Trophoblast cell (in vitro differentiated cells and primary cell): ENCODE measurements around the gene MCAT.

ENCODE experiments used
- DNase-seq, 2 donors: peaks; one replicate each; pipeline ENCODE4 v3.0.0-alpha.2; 2016
- H2AFZ ChIP-seq: 2 replicates; pipeline ENCODE4 v1.6.1; 2013; ENCODE audit warnings: low read length, moderate library complexity, mild to moderate bottlenecking; ENCODE audit not compliant: insufficient read depth, poor library complexity
- H2AK5ac ChIP-seq: 2 replicates; pipeline ENCODE4 v1.6.1; 2013; ENCODE audit warnings: mild to moderate bottlenecking, low read length
- H2BK120ac ChIP-seq: 2 replicates; pipeline ENCODE4 v1.6.1; 2013; ENCODE audit warnings: low read length, mild to moderate bottlenecking, moderate library complexity; ENCODE audit not compliant: insufficient read depth, poor library complexity
- H2BK12ac ChIP-seq: 2 replicates; pipeline ENCODE4 v1.6.1; 2013; ENCODE audit warnings: mild to moderate bottlenecking, low read length, moderate library complexity
- H2BK5ac ChIP-seq: 2 replicates; pipeline ENCODE4 v1.6.1; 2013; ENCODE audit warnings: low read length, low read depth, moderate library complexity, mild to moderate bottlenecking; ENCODE audit not compliant: poor library complexity
- H3K14ac ChIP-seq: 2 replicates; pipeline ENCODE4 v1.6.1; 2013; ENCODE audit warnings: mild to moderate bottlenecking, low read length
- H3K18ac ChIP-seq: 2 replicates; pipeline ENCODE4 v1.6.1; 2013; ENCODE audit warnings: mild to moderate bottlenecking, low read length
- H3K23ac ChIP-seq: 2 replicates; pipeline ENCODE4 v1.6.1; 2013; ENCODE audit warnings: low read length
- H3K27ac ChIP-seq: 2 replicates; pipeline ENCODE4 v1.5.1; 2013; ENCODE audit warnings: low read depth, mild to moderate bottlenecking, inconsistent platforms, low read length, moderate library complexity
- H3K27me3 ChIP-seq: 2 replicates; pipeline ENCODE4 v1.6.1; 2013; ENCODE audit warnings: inconsistent platforms, mild to moderate bottlenecking, low read length, moderate library complexity; ENCODE audit not compliant: insufficient read depth
- H3K36me3 ChIP-seq, 2 experiments: 1 replicate in 1 of 2; 2 replicates in 1 of 2; pipeline ENCODE4 v1.6.1; 2013; ENCODE audit warnings: low read length in 2 of 2, mild to moderate bottlenecking in 2 of 2, moderate library complexity in 1 of 2; ENCODE audit not compliant: insufficient read depth in 2 of 2, control insufficient read depth in 1 of 2
- H3K4ac ChIP-seq: 2 replicates; pipeline ENCODE4 v1.6.1; 2013; ENCODE audit warnings: low read depth, mild to moderate bottlenecking, low read length, moderate library complexity
- H3K4me1 ChIP-seq, 2 experiments: 1 replicate in 1 of 2; 2 replicates in 1 of 2; pipeline ENCODE4 v1.6.1; 2013; ENCODE audit warnings: low read length in 2 of 2, mild to moderate bottlenecking in 2 of 2, moderate library complexity in 1 of 2; ENCODE audit not compliant: insufficient read depth in 2 of 2, control insufficient read depth in 1 of 2
- H3K4me2 ChIP-seq: 2 replicates; pipeline ENCODE4 v1.6.1; 2013; ENCODE audit warnings: inconsistent platforms, mild to moderate bottlenecking, low read length, moderate library complexity
- H3K4me3 ChIP-seq: 2 replicates; pipeline ENCODE4 v1.5.1; 2013; ENCODE audit warnings: mild to moderate bottlenecking, low read depth, low read length, inconsistent platforms
- H3K79me1 ChIP-seq: one replicate; pipeline ENCODE4 v1.6.1; 2013; ENCODE audit warnings: low read length
- H3K79me2 ChIP-seq: 2 replicates; pipeline ENCODE4 v1.6.1; 2013; ENCODE audit warnings: low read length, mild to moderate bottlenecking; ENCODE audit not compliant: control insufficient read depth, insufficient read depth, poor library complexity
- H3K9ac ChIP-seq: 2 replicates; pipeline ENCODE4 v1.6.1; 2013; ENCODE audit warnings: mild to moderate bottlenecking, low read length
- H3K9me3 ChIP-seq: 2 replicates; pipeline ENCODE4 v1.6.1; 2013; ENCODE audit warnings: low read depth, mild to moderate bottlenecking, control low read depth, inconsistent platforms, low read length; ENCODE audit not compliant: insufficient read depth
- H4K12ac ChIP-seq: 2 replicates; pipeline ENCODE4 v1.6.1; 2013; ENCODE audit warnings: low read depth, mild to moderate bottlenecking, low read length, moderate library complexity
- H4K8ac ChIP-seq: 2 replicates; pipeline ENCODE4 v1.6.1; 2013; ENCODE audit warnings: low read depth, mild to moderate bottlenecking, low read length, moderate library complexity
- H4K91ac ChIP-seq: one replicate; pipeline ENCODE4 v1.6.1; 2013; ENCODE audit warnings: low read depth, mild to moderate bottlenecking, low read length, moderate library complexity
- WGBS: extraction: QIAGEN DNeasy Blood & Tissue Kit; methylation state at CpG from one replicate; pipeline ENCODE4 v1.1.7; 2013; ENCODE audit warnings: missing lambda C conversion rate; ENCODE audit not compliant: insufficient read length, insufficient coverage; ENCODE audit errors: extremely low coverage; 5-methylcytosine and 5-hydroxymethylcytosine counted together

The MCAT gene

DNA sequence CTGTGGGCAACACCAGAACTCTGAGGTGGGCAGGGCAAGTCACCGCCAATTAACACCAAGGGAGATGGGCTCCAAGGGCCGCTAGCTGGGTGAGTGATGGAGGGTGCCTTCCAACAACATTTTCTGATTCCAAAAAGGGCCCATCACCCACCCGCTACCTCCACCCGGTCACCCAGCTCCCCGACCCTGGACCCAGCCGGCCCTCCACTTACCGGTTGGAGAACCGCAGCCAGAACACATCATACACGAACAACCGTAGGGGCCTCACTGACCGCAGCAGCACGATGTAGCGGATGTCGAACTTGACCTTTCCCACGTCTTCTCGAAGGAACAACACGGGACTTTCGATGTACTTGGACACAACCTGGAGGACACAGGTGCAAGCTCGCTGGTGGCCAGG is 29.0 kb upstream of the MCAT start:
- no peaks in the 10 kb centered on the region for H3K79me2 ChIP-seq
- H3K23ac ChIP-seq, result no peak overlapping the region
- H2BK120ac ChIP-seq, result no peak overlapping the region
- no peak overlapping the region for H3K14ac ChIP-seq
- H2BK12ac ChIP-seq, result no peak overlapping the region
- H4K8ac ChIP-seq, result no peak overlapping the region
- H3K27ac ChIP-seq, result no peak overlapping the region
- no peak for DNase-seq
- no peak overlapping the region for H4K12ac ChIP-seq
- H4K91ac ChIP-seq, result no peak overlapping the region
- peaks cover 10 to 12% of the 10 kb centered on the region in 2 experiments for H3K4me1 ChIP-seq
- no peak overlapping the region for H2AFZ ChIP-seq
- peaks cover 4% of the 10 kb centered on the region for H3K79me1 ChIP-seq
- no peak overlapping the region for H3K4me2 ChIP-seq
- no peak overlapping the region for H3K4me3 ChIP-seq
- H3K27me3 ChIP-seq, result no peaks in the 10 kb centered on the region
- WGBS, result no CpG with 5 or more reads among the region's 19 CpGs
- no peaks in the 10 kb centered on the region for H3K9me3 ChIP-seq
- no peak overlapping the region for H3K18ac ChIP-seq
- peaks cover 51 to 58% of the 10 kb centered on the region in 2 experiments for H3K36me3 ChIP-seq
- no peak overlapping the region for H2BK5ac ChIP-seq
- no peak overlapping the region for H2AK5ac ChIP-seq
- no peak overlapping the region for H3K9ac ChIP-seq
- H3K4ac ChIP-seq, result no peak overlapping the region

GRCh38 chr22:43171607-43172006 is 28.4 kb upstream of the MCAT start:
- H3K18ac ChIP-seq, result no peak overlapping the region
- H3K36me3 ChIP-seq, result peaks cover 51 to 59% of the 10 kb centered on the region in 2 experiments
- H3K4me2 ChIP-seq, result no peak overlapping the region
- H4K8ac ChIP-seq, result no peak overlapping the region
- WGBS, result no CpG with 5 or more reads among the region's 12 CpGs
- H2BK120ac ChIP-seq, result no peak overlapping the region
- H2BK5ac ChIP-seq, result no peak overlapping the region
- H3K4me3 ChIP-seq, result no peak overlapping the region
- H3K23ac ChIP-seq, result no peak overlapping the region
- no peak overlapping the region for H2BK12ac ChIP-seq
- H2AK5ac ChIP-seq, result no peak overlapping the region
- H3K9me3 ChIP-seq, result no peaks in the 10 kb centered on the region
- no peak overlapping the region for H3K27ac ChIP-seq
- H3K4me1 ChIP-seq, result peaks cover 10 to 12% of the 10 kb centered on the region in 2 experiments
- no peak for DNase-seq
- H2AFZ ChIP-seq, result no peak overlapping the region
- no peak overlapping the region for H4K12ac ChIP-seq
- no peak overlapping the region for H3K9ac ChIP-seq
- peaks cover 4% of the 10 kb centered on the region for H3K79me1 ChIP-seq
- H3K4ac ChIP-seq, result no peak overlapping the region
- H4K91ac ChIP-seq, result no peak overlapping the region
- no peaks in the 10 kb centered on the region for H3K79me2 ChIP-seq
- H3K27me3 ChIP-seq, result no peaks in the 10 kb centered on the region
- H3K14ac ChIP-seq, result no peak overlapping the region

- H4K8ac ChIP-seq, result no peak overlapping the region
- no peak overlapping the region for H4K12ac ChIP-seq
- no peak overlapping the region for H2AK5ac ChIP-seq
- WGBS, result no CpG with 5 or more reads among the region's 14 CpGs
- DNase-seq, result no peak
- H3K27ac ChIP-seq, result no peak overlapping the region
- no peak overlapping the region for H3K4me3 ChIP-seq
- H2BK12ac ChIP-seq, result no peak overlapping the region
- no peak overlapping the region for H3K4ac ChIP-seq
- H3K27me3 ChIP-seq, result no peaks in the 10 kb centered on the region
- H3K18ac ChIP-seq, result no peak overlapping the region
- peaks cover 48 to 59% of the 10 kb centered on the region in 2 experiments for H3K36me3 ChIP-seq
- no peak overlapping the region for H4K91ac ChIP-seq
- H3K14ac ChIP-seq, result no peak overlapping the region
- H3K9me3 ChIP-seq, result no peaks in the 10 kb centered on the region
- H2AFZ ChIP-seq, result no peak overlapping the region
- no peak overlapping the region for H3K4me2 ChIP-seq
- H3K9ac ChIP-seq, result no peak overlapping the region
- H3K79me1 ChIP-seq, result peaks cover 4% of the 10 kb centered on the region
- H2BK5ac ChIP-seq, result no peak overlapping the region
- no peak overlapping the region for H2BK120ac ChIP-seq
- peaks cover 10 to 12% of the 10 kb centered on the region in 2 experiments for H3K4me1 ChIP-seq
- no peak overlapping the region for H3K23ac ChIP-seq
- H3K79me2 ChIP-seq, result no peaks in the 10 kb centered on the region
Measured at GRCh38 chr22:43171019-43171491, 27.9 kb upstream of the MCAT start.

DNA sequence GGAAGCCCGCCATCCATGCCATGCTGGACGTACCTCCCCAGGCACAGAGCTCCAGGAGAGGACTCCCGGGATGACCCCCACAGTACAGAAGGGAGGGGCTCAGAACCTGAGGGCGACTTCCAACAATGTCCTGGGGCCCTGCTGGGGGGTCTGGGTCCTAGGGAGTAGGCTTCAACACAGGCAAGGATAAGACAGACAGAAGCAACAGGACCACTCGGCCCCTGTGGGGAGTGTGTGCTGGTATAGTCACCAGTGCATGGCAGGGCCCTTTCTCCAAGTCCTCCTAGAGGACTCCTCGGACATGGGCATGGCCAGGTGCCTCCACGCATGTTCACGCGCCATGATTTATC is 26.9 kb upstream of the MCAT start:
- H3K79me2 ChIP-seq, result no peaks in the 10 kb centered on the region
- no peaks in the 10 kb centered on the region for H3K27me3 ChIP-seq
- no CpG with 5 or more reads among the region's 9 CpGs for WGBS
- H4K12ac ChIP-seq, result no peak overlapping the region
- no peak overlapping the region for H2BK120ac ChIP-seq
- H2BK5ac ChIP-seq, result no peak overlapping the region
- H4K91ac ChIP-seq, result no peak overlapping the region
- no peak overlapping the region for H3K9ac ChIP-seq
- H3K79me1 ChIP-seq, result peaks cover 4% of the 10 kb centered on the region
- no peak overlapping the region for H3K4ac ChIP-seq
- no peak overlapping the region for H3K23ac ChIP-seq
- H3K4me1 ChIP-seq, result peaks cover 10 to 12% of the 10 kb centered on the region in 2 experiments
- H3K27ac ChIP-seq, result no peak overlapping the region
- no peak overlapping the region for H3K4me3 ChIP-seq
- peaks cover 44 to 55% of the 10 kb centered on the region in 2 experiments for H3K36me3 ChIP-seq
- no peak for DNase-seq
- no peak overlapping the region for H2AFZ ChIP-seq
- H2BK12ac ChIP-seq, result no peak overlapping the region
- H2AK5ac ChIP-seq, result no peak overlapping the region
- H3K9me3 ChIP-seq, result no peaks in the 10 kb centered on the region
- no peak overlapping the region for H3K18ac ChIP-seq
- no peak overlapping the region for H3K14ac ChIP-seq
- no peak overlapping the region for H3K4me2 ChIP-seq
- H4K8ac ChIP-seq, result no peak overlapping the region
